HG03175 (cell line): Measurements from ENCODE around the gene ATG9B.

Experiments
- ATAC-seq: cut with Tn5 transposase; IDR thresholded peaks from one replicate; pipeline ENCODE4 v1.9.1; 2021; ENCODE audit warnings: mild to moderate bottlenecking, moderate library complexity; ENCODE audit not compliant: unreplicated experiment

Gene ATG9B, protein sequence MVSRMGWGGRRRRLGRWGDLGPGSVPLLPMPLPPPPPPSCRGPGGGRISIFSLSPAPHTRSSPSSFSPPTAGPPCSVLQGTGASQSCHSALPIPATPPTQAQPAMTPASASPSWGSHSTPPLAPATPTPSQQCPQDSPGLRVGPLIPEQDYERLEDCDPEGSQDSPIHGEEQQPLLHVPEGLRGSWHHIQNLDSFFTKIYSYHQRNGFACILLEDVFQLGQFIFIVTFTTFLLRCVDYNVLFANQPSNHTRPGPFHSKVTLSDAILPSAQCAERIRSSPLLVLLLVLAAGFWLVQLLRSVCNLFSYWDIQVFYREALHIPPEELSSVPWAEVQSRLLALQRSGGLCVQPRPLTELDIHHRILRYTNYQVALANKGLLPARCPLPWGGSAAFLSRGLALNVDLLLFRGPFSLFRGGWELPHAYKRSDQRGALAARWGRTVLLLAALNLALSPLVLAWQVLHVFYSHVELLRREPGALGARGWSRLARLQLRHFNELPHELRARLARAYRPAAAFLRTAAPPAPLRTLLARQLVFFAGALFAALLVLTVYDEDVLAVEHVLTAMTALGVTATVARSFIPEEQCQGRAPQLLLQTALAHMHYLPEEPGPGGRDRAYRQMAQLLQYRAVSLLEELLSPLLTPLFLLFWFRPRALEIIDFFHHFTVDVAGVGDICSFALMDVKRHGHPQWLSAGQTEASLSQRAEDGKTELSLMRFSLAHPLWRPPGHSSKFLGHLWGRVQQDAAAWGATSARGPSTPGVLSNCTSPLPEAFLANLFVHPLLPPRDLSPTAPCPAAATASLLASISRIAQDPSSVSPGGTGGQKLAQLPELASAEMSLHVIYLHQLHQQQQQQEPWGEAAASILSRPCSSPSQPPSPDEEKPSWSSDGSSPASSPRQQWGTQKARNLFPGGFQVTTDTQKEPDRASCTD

GRCh38 chr7:151024435-151025056 lies at the start of gene ATG9B:
Gene ATG9B (minus strand): TSS chr7:151024494. CDS start chr7:151024423, 71 bp downstream.
- no peak for ATAC-seq

GRCh38 chr7:151073990-151074389 lies 49.7 kb upstream of the ATG9B start:
- no peak for ATAC-seq

DNA sequence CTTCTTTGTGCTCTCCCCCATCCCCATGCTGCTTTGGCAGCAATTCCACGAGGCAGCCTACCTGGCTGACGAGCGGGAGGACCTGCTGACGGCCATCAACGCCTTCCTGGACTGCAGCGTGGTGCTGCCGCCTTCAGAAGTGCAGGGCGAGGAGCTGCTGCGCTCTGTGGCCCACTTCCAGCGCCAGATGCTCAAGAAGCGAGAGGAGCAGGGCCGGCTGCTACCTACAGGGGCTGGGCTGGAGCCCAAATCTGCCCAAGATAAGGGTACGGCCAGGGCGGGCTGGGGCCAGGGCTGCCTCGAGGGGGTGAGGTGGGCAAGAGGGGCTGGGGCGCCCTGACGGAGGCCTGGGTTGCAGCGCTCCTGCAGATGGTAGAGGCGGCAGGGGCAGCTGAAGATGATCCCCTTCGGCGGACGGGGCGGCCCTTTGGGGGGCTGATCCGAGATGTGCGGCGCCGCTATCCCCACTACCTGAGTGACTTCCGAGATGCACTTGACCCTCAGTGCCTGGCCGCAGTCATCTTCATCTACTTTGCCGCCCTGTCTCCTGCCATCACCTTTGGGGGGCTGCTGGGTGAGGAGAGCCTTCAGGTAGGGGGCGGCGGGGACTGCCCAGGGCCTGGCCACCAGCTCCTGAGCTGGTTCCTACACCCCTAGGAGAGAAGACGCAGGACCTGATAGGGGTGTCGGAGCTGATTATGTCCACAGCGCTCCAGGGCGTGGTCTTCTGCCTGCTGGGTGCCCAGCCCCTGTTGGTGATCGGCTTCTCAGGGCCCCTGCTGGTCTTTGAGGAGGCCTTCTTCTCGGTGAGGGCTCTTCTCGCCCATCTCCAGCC lies 47.0 kb upstream of the ATG9B start:
- ATAC-seq = no peak

- no peak for ATAC-seq
Measured at GRCh38 chr7:151070574-151070960, 46.3 kb upstream of the ATG9B start.

GRCh38 chr7:151069841-151070573 lies 45.7 kb upstream of the ATG9B start:
- ATAC-seq = no peak

DNA sequence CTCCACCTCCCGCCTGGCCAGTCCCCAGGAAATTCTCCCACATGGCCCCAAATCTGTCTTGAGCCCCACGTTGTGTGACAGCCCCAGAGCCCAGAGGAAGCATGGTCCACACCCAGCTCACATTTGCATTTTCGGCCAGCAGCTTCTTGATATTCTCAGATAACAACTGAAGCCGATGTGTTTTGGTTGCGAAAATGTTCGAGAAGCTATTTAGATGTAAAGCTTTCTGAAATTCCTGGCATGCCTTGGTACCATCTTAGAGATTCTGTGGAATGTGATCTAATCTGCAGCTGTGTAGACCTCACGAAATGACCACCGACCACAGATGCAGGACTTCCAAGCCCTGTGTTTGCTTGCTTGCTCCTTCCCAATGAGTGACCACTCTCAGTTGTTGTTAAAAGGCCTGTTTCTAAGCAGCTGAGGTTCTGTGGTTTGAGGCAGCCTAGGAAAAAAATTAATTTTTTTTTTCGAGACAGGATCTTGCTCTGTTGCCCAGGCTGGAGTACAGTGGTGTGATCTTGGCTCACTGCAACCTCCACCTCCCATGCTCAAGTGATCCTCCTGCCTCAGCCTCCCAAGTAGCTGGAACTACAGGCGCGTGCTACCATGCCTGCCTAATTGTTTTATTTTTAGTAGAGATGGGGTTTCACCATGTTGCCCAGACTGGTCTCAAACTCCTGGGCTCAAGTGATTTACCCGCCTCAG lies 43.9 kb upstream of the ATG9B start:
- no peak for ATAC-seq

GRCh38 chr7:151066273-151066974 lies 42.1 kb upstream of the ATG9B start:
- no peak for ATAC-seq

DNA sequence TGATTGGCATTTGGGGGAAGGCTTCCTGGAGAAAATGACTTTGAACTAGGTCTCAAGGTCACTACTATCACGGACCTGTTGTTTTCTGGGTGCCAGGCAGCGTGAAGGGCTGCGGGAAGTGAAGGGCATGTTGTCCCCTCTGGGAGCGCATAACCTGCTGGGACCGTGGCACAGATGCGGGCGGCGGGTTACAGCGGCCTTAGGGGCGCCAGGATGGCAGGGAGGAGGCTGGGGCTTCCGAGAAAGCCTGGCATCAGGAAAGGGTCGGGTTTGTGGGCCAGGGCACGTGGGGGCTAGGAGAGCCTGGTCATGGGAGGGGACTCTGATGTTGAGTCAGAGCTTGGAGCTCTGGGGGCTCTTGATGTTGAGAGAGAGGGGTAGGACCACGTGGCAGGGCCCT lies 41.2 kb upstream of the ATG9B start:
- no peak for ATAC-seq

GRCh38 chr7:151064993-151065392 lies 40.7 kb upstream of the ATG9B start:
- no peak for ATAC-seq

DNA sequence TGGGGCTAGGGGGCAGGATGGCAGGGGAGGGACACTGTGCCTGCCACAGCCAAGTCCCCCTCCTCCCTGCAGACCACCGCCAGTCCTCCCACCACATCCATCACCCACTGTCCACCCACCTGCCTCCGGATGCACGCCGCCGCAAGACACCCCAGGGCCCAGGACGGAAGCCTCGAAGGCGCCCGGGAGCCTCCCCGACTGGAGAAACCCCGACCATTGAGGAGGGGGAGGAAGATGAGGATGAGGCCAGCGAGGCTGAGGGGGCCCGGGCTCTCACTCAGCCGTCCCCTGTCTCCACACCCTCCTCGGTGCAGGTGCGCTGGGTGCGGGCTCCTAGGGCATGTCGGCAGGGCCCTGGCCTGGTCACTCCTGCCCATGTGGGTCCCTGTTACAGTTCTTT lies 40.2 kb upstream of the ATG9B start:
- ATAC-seq = no peak

- ATAC-seq = no peak
Measured at GRCh38 chr7:151063212-151063561, 38.9 kb upstream of the ATG9B start.

GRCh38 chr7:151062399-151063211 lies 38.3 kb upstream of the ATG9B start:
- no peak for ATAC-seq

GRCh38 chr7:151062111-151062398 lies 37.8 kb upstream of the ATG9B start:
- no peak for ATAC-seq

DNA sequence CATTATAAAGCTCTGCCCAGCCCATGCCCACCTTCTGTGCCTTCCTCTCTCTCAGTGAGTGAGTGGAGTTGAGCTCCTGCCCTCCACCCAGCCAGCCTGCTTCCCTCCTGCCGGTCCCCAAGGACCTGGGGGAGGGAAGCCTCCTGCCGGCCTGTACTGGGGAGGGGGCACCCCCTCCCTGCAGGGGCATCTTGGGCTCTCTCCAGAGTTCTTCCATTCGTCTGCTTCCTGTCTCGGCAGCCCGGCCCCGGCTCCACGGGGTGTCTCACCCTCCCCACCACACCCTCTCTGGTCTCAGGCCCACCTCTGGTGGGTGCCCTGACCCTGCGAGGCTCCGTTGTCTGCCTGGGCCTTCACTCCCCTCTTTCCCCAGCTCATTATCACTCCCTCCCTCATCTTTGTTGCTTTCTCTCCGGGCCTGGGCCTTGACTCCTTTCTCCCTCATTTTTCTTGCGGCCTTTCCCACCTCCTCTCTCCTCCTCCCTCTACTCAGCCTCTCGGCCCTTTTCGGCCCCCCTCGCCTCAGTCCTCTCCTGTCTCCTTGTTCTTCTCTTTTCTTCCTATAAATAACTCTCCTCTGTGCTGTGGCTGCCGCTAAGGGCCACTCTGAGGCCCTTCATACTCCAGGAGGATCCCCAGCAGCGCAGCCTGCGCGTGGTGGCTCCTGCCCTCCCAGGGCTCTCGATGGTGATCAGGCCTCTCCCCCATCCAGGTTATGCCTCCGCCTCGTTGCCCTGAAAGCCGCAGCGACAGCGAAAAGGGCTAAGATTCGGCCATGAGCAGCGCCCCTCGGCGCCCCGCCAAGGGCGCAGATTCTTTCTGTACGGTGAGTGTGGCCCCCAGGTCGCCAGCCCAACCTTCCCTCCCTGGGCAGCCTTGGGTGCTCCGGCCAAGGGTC lies 37.2 kb upstream of the ATG9B start:
- ATAC-seq = no peak

- ATAC-seq = no peak
Measured at GRCh38 chr7:151060416-151061212, 36.3 kb upstream of the ATG9B start.

DNA sequence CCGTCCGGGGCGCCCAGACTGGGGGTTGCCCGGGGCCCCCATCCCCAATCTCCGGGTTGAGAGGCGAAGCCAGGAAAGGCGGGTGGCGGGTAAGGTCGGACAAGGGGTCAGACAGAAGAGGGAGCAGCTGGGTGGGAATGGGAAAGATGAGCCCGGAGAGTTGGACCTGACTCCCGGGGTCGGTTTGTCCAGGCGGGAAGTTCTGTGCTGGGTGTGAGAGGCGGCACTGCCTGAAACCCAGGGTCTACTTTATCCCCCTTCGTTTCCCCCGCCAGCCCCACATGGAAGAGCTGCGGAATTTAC lies 35.8 kb upstream of the ATG9B start:
- ATAC-seq = no peak
